ENCODE results near the gene TLR6.

The TLR6 gene

DNA sequence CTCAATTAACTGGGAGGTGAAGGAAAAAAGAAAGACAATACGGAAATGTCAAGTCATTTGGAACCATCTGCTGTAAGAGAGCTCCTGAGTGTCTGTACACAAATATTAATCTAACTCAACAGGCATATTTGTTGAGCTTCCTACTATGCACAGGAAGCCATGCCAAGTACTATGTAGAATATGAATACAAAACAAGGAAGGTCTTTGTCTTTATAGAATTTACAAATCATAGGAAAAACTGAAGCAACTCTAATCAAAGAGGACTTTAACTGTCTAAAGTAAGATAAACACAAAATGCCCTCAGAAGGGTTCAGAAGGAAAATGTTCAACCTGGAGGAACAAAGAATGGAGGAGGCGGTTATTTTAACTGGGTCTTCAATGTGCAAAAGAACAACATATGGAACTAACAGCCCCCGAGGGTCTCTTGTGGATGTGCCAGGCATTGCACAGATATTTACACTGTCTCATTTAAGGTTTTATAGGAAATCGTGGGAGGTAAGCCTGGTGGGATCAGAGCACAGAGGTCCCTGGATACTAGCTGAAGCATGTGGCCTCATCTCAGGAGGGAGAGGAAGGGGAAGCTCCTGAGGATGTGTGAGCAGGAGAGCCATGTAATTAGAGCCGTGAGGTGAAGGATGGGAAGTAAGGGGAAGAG lies 16.8 kb upstream of the TLR6 start:
- TF ChIP-seq GATA3 (IDR thresholded peaks at IDR 0.05; ENCODE audit: low read depth, low read length) (no peak), GATA2 (IDR thresholded peaks at IDR 0.05; ENCODE audit: low read depth, low read length) (no peak)

DNA sequence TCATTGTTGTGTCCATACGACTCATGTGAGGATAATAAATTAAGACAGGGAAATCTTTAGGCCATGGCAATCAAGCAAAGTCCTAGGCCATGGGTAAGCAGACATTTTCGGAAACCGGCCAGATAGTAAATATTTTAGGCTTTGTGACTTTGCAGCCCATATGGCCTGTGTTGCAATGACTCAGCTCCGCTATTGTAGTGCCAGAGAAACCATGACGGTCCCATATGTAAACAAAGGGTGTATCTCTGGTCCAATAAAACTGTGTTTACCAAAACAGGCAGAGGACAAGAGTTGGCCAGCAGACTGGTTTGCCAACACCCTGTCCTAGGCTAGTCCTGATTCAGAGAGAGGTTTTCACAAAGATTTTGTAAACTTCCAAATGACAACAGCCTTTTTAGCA lies 16.0 kb upstream of the TLR6 start:
- TF ChIP-seq GATA2 (IDR thresholded peaks at IDR 0.05; ENCODE audit: low read depth, low read length) (no peak), GATA3 (IDR thresholded peaks at IDR 0.05; ENCODE audit: low read depth, low read length) (no peak)

DNA sequence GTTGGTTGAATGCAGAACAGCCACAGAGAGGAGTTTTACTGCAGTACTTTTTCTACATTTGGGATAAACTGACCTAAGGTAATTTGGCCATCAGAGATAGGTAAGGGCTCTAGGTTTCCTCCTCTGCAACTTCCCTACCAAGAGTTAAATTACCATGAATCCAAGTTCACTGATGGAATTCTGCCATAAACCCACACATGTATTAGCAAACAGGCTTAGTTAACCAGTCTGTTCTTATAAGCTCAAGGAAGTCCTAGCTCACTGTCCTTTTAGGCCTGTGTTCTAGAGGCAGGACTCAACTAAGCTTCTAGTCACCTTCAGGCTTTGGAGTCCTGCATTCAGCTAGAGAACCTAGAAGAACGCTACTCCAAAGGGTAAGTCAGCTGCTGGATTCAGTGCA lies 15.0 kb upstream of the TLR6 start:
- TF ChIP-seq GATA3 (IDR thresholded peaks at IDR 0.05; ENCODE audit: low read depth, low read length): no peak
- no peak for TF ChIP-seq GATA2 (IDR thresholded peaks at IDR 0.05; ENCODE audit: low read depth, low read length)

DNA sequence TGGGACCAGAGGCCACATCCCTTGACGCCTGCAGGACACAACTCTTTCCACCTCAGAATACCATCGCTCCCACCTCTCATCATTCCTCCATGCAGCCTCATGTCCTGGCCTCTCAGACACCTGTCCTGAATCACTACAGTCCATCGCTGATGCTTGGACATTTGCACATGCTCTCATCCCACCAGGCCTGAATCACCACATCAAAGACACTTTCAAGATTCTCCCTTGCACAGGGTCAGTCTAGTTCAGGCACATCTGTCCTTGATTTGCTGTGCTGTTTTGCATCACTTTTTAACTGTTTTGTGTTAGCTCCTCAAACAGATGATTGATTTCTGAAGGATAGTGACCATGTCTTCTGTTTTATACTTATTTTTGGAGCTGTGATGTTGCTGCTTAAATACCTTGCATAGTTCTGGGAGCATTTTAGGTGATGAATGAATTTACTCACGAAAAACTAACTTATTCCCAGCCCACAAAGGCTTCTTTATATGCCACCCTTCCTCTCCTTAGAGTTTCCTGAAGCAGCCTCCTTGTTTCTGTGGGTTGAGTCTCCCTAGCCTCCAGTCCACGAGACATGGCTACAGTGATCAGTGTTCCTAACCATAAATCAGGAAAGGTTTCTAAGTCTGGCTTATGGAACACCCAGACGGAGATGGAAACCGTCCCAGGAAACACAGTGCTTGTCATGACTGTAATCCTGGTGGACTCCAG lies 13.6 kb upstream of the TLR6 start:
- TF ChIP-seq GATA3 (IDR thresholded peaks at IDR 0.05; ENCODE audit: low read depth, low read length) (no peak), GATA2 (IDR thresholded peaks at IDR 0.05; ENCODE audit: low read depth, low read length) (no peak)

DNA sequence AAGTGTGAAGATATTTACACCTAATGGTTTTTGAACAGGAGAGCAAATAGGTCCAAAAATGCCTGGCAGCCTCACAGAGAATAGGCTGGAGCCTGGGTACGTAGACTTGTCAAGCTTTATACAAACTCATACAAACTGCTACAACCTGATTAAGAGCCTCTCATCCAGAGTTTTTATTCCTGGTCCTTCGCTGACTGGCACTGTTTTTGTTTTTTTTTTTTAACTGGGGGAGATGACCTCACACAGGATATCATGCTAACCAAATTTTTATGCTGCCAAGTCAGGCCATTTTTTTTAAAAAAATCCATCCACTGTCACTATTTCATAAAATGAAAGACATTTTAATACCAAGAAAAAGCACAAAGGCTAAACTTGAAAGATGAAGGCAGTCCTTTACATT lies 12.9 kb upstream of the TLR6 start:
- TF ChIP-seq GATA3 (IDR thresholded peaks at IDR 0.05; ENCODE audit: low read depth, low read length) (no peak), GATA2 (IDR thresholded peaks at IDR 0.05; ENCODE audit: low read depth, low read length) (no peak)

DNA sequence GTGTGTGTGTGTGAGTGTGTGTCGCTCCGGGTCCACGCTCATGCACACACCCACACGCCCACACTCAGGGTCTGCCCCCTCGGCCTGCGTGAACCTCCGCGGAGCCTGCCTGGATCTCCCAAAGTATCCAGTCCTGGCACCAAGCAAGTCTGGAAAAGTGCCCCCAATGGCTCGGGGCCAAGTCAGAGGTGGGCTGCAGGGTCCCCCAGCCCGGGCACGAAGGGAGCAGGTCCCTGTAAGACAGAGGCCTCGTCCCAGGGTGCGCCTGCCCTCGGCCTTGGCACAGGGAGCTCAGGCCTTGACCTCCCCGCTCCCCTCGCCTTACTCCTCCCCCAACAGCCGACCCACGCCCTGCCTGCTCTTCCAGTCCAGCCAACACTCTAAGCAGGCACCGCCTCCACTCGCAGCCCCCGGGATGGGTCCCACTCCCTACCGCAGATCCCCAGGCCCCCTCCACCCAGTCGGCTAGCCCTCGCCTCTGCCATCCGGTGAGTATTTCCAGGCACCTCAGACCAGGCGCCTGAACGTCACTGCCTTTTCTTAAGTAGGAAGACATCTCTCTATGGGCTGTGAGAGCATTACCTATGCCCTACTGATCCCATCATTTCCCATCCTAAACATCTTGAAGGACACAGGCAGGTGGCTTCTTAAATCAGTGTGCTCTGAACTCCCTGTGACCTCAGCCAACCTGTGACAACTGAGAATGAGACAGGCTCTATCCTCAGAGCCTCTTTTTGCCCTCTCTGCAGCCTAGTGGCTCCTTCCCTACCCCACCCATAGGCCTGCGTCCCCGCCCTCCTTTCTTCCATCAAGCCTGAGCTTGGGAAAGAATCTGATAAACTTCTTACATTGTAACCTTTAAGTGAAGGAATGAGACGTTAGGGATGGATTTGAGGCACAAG lies 11.7 kb upstream of the TLR6 start:
- TF ChIP-seq GATA2 (IDR thresholded peaks at IDR 0.05; ENCODE audit: low read depth, low read length): no peak
- no peak for TF ChIP-seq GATA3 (IDR thresholded peaks at IDR 0.05; ENCODE audit: low read depth, low read length)

DNA sequence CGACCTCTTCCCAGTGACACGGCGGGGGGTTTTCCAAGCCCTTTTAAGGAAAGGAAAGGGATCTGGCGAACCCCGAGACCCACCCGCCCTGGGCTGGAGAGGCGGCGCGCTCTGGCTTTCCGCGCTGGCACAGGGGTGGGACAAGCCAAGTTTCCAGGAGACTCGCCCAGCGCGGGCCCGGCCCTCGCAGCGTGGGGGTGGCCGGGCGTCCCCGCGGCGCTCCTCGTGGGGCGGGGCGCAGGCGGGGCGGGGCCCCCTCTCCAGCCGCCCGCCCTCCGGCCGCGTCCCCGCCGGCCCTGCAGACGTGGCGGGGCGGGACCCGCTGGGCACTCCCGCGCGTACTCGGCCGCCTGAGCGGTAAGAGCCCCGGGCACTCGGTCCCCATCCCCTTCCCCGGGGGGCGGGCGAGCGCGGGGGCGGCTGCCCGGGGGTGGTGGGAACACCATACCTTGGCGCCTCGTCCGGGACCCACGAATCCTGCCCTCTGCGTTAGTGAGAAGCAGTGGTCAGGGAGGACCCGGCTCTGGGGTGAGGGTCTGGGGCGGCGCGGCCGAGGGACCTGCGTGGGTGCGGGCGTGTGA lies 11.0 kb upstream of the TLR6 start, which contains the start of gene FAM114A1:
TSS of gene FAM114A1 (plus strand) at position 329 of the 581 bp plus-strand sequence. CDS start 10,273 bp downstream, outside the sequence.
- no peak for TF ChIP-seq GATA2 (IDR thresholded peaks at IDR 0.05; ENCODE audit: low read depth, low read length)
- TF ChIP-seq GATA3 (IDR thresholded peaks at IDR 0.05; ENCODE audit: low read depth, low read length): no peak

DNA sequence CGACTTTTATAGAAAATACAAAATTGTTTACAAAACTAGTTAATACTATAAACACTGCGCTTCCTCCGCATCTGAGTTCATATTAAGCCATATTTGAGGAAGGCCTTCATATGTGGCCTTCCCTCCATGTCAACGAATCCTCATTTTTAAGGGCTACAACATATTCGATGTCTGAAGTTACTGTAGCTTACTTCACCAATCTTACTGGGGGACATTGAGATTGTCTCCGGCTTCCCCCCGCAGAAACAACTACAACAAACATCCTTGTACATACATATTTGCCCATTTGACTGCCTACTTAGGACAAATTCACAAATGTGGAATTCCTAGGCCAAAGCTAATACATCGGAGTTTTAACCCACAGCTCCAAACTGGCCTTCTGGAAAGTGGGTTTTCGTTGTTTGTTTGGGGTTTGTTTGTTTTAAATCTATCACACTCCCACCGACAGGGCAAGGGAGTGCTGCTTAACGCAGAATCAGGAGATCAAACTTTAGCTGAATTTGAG lies 10.4 kb upstream of the TLR6 start:
- no peak for TF ChIP-seq GATA2 (IDR thresholded peaks at IDR 0.05; ENCODE audit: low read depth, low read length)
- no peak for TF ChIP-seq GATA3 (IDR thresholded peaks at IDR 0.05; ENCODE audit: low read depth, low read length)

DNA sequence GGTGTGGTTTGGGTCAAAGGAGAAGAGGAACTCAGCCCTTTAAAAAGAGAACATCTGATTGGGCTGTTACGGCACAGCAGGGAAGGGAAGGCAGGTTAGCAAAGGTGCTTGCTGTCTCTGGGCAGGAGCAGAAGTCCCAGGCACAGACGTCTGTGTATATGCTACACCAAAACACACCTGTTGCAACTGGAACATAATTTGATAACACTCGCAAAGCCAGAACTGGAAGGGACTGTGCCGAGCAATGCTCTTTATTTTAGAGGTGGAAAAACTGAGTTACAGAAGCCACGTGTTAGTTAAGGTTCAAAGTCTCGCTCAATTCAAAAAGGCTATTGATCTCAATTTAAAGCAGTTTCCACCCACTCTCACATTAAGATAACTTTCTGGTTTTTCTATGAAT lies 8.8 kb upstream of the TLR6 start:
- TF ChIP-seq GATA3 (IDR thresholded peaks at IDR 0.05; ENCODE audit: low read depth, low read length) (no peak), GATA2 (IDR thresholded peaks at IDR 0.05; ENCODE audit: low read depth, low read length) (no peak)

DNA sequence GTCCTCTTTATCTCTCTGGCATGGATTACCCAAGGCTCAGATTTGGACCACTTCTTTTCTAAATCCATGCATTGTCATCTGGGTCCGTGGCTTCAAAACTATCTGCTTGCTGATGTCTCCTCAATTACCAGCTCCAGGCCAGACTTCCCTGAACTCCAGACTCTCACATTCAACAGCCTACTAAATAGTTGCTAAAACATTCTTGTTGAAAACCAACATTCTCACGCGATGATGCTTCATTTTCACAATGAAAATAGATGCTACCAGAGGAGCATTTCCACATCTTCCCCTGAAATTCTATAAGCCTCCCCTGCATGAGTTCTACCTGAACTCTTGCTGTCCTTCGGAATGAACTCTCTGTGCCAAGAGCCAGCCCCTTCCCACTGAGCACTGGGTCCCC lies 5.2 kb upstream of the TLR6 start:
- TF ChIP-seq GATA2 (IDR thresholded peaks at IDR 0.05; ENCODE audit: low read depth, low read length) (no peak), GATA3 (IDR thresholded peaks at IDR 0.05; ENCODE audit: low read depth, low read length) (no peak)

DNA sequence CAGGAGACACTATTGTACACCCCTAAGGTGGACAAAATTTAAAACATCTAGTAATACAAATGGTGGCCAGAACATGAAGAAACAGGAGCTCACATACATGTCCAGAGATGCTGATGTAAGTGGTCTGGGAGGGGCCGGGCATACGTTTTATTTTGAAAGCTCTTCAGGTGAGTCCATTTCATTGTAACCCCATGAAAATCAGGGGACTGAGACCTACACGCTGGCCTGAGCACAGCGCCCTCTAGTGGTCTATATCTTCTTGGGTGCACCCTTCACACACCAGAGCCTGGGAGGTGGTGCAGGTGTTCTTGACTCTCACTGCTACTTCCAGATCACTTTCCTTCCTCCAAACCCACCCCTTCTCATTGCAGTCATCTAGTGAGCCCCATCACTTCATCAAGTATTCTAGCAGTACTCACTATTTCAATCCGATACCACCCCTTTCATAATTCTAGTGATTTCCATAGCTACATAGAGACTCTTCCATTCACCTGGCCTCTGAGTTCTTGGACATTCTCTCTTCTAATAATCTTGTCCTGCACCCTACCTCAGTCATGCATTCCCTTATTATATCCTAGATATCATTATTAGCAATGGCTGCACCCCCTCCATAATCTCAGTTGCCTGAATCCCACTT lies 4.3 kb upstream of the TLR6 start:
- TF ChIP-seq GATA3 (IDR thresholded peaks at IDR 0.05; ENCODE audit: low read depth, low read length) (no peak), GATA2 (IDR thresholded peaks at IDR 0.05; ENCODE audit: low read depth, low read length) (no peak)

DNA sequence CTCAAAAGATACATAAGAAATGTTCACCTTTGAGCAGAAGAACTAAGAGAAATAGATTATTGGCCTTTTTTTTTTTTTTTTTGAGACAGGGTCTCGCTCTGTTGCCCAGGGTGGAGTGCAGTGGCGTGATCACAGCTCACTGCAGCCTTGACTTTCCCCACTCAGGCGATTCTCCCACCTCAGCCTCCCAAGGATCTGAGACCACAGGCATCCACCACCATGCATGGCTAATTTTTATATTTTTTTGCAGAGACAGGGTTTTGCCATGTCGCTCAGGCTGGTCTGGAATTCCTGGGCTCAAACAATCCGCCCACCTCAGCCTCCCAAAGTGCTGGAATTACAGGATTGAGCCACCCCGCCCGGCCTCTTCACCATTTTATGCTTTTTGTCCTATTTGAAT lies 2.9 kb upstream of the TLR6 start:
- TF ChIP-seq GATA3 (IDR thresholded peaks at IDR 0.05; ENCODE audit: low read depth, low read length): no peak
- no peak for TF ChIP-seq GATA2 (IDR thresholded peaks at IDR 0.05; ENCODE audit: low read depth, low read length)

DNA sequence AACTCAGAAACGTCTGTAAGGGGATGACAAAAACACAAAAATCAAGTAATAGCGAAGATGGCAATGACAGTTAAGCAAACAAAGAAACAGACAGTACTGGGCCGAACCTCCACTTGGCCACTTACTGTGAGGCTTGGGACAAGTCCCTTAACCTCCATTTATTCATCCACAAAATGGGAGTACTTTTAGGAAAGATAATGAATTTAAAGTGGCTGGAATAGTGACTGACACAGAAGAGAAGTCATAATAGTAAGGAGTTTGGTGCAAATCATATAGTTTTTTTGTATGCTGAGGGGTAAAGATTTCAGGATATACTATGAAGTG lies 1.4 kb upstream of the TLR6 start:
- TF ChIP-seq GATA3 (IDR thresholded peaks at IDR 0.05; ENCODE audit: low read depth, low read length): no peak
- TF ChIP-seq GATA2 (IDR thresholded peaks at IDR 0.05; ENCODE audit: low read depth, low read length): no peak
